ENCODE data around the gene LAMA5. TPM values are rescaled to one million over a fixed set of nuclear protein-coding genes. Genes with fewer than 3 reads are reported as not detected.

Gene LAMA5
- polyA plus RNA-seq, 12 donors: 43.3 to 663 (median 58.4) TPM

DNA sequence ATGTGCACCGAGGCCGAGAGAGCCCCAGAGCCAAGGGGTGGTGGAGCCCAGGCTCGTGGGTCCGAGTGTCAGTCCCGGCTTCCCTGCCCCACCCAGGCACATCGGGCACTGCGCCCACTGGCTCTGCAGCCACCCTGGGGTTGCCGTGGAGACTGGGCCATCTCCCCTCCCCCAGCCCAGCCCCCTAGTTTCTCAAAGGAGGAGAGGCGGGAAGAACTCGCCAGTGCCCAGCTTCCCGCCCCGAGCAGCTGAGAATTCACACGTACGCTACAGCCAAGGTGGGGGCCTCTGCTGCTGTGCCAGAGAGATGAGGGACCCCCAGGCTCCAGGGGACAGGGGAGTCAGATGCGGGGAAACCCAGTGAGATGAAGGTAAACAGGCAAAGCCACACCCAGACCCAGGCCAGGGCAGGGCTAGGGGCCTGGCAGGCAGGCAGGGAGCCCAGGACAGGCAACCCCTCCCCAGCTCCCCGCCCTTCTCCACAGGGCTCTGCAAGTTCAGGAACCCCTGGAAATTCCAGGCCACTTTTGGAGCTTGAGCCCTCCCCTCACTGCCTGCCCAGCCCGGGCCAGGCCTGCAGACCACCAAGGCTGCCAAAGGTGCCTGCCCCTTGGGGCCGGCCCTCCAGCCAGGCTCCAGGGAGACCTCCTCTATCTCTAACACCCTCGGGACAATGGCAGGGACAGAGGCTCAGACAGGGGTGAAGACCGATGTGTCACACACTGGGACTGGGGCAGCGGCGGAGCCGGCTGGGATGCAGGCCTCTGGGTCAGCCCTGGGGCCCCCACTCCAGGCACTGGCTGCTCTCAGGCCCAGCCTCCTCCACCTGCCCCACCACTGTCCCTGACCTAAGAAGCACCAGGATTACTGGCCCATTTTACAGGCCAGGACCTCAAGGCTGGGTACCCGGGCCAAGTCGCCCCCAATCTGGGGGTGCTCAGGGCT is 6.0 kb downstream of the LAMA5 start:
- DNase-seq: no peak

DNA sequence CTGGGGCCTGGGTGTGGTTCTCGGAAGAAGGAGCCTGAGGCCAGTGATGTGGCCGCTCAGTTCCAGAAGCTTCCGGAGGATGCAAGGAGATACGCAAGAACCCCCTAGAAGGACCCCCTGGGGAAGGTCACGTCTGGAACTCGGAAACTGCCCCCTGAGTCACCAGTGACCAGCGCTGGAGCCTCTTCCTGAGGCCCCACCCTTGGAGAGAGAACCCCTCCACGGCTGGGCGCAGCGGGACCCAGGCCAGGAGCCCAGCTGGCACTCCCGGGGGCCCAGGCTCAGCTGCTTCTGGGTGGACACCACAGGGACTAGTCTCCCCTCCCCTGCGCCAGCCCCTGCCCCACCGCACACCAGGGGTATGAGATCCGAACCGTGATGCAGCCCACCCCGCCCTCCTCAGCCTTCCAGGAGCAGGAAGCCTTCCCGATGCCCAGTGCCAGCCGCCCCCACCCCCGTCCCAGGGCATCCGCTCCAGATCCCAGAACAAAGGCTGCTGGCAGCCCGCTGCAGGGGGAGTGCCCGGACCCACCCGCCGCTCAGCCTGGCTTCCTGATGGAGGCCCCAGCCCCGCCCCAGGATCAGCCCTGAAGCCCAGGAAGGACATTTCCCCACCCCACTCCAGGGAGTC is 7.5 kb downstream of the LAMA5 start:
- no peak for DNase-seq

DNA sequence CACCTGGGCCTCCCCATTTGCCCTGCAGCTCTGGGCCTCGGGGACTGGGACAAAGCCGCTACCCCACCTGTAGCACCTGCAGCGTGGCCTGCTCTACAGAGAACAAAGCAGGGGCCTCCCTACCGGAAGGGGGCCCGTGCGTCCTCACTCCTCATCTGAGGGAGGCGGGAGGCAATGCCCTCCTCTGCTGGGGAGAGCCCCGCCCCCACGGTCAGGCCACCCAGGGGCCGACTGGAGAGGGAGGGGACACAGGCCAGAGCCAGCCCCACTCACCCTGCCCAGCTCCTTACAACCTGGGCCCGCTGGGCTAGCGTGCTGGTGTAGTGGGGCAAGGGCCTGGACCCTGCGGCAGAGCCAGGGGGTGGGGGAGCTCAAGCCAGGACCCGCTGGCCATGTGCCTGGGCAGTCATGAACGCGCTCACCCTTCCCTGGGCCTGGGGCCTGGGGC is 8.0 kb downstream of the LAMA5 start:
- DNase-seq: no peak

DNA sequence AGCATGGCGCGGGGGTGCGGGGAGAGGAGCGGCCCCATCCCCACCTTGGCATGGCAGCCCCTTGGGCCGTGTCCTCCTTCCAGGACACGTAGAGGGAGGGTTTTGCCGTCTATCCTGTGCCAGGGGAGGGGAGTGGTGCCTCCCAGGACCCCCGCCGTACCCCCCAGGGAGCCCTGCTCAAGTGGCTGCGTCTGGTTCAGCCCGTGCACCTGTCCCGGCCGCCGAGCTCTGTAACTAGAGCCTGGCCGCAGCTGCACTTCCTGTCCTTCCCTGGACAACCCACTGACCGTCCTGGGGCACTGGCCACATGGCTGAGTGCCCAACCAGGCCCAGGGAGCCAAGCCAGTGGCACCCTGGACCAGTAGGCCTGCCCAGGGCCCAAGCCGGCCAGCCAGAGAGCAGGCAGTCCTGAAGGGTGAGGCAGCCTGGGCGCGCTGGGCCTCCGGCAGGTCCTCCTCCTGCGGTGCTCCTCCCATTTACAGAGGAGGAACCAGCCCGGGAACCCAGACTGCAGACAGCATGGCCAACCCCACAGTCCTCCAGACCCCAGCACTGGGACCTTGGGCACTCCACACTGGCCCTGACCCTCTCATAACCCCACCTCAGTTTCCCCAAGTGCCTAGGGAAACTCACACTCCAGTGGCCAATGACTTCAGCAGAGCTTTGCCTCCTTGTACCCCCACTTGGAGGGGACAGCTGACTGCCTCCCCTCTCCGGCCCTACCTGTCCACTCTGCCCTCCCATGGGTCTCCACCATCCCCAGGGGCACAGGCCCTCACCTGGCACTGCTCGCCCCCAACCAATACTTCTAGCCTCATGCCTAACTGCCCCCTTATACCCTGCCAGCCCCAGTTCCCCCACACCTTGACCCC is 8.7 kb downstream of the LAMA5 start:
- no peak for DNase-seq

DNA sequence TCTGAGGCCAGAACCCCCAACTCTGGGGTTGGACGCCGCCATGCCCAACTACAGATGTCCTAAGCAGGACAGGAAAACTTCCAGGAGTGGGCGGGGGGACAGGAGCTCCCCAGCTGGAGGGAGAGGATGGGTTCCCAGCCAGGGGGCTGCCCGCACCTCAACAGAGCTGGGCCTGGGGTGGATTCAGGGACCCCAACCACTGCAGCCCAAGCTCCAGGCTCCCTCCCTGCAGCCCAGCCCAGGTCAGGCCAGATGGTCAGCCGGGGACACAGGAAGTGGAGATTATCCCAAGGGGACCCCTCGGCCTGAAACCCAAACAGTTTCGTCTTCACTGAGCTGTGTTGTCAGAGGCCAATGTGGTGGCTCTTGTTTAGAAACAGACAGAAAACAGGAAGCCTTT is 9.4 kb downstream of the LAMA5 start:
- no peak for DNase-seq

DNA sequence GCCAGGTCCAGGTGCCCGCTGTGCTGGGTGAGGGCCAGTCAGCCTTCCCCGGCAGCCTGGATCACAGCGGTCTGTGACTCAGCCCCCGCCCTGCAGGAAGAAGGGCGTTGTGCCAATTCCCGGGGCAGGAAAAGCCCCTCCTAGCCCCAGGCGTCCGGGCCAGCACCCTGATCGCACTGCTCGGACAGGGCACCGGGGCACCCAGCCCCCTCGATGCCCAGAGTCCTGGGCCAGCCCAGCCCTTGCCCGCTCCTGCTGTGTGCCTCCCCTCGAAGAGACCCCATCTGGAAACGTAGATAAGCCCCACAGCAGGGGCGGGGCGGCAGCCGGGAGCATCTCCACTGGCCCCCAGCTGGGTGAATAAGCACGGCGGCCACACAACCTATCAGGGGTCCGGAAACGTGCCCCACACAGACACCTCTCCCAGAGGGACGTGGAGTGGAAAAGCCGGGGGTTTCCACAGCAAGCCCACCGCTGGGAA is 9.9 kb downstream of the LAMA5 start:
- DNase-seq: no peak

DNA sequence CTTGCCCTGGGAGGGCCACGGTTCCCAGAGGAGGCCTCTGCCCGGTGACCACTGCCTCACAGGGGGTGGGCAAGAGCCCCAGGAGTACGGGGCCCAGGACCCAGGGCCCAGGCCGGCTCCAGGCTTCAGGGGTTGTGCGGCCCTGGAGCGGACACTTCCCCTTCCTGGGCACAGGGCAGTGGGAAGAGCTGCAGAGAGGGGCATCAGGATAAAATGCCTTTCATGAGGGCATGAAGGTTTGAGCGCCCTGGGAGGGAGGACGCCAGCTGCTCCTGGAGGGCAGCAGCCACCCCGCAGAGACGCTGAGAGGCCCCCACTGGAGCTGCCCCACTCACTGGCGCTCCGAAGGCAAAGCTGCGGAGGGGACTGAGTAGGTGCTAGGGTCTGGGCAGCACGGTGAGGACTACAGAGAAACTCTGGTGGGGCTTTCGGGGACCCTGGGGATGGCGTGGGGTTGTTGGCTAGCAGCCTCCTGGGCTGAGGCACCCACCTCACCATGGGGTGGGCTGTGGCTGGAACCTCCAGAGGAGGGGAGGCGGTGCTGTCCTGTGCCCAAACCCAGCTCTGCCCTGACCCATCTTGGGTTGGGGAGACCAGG is 10.4 kb downstream of the LAMA5 start:
- DNase-seq: no peak

DNA sequence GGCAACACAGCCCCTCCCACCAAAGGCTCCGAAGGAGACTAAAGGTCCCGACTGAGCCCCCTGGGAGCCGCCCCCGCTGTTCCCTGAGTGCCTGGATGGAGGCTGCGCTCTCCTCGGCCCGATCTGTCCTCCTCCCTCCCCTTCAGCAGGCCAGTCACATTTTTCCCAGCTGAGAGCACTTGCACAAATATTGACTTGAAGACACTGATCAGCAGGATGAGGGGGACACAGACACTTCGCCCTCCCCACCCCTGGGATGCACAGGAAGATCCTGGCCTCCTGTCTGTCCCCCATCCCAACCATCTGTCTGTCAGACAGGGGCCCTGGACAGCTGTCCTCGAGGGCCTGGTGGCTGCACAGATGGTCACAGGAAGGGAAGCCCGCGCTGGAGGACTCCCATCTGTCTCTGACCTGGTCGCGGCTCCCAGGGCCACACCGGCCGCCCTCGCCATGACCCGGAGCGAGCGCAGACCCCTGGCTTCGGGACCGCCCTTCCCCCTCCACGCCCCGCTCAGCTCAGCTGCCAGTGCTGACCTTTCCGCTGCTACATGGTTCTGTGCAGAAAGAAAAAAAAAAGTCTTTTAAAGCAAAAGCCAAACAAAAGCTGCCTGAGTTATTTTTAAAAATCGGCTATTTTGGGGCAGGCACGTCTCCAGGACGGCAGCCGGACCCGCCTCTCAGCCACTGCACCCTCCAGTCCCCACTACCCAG is 11.1 kb downstream of the LAMA5 start:
- no peak for DNase-seq

DNA sequence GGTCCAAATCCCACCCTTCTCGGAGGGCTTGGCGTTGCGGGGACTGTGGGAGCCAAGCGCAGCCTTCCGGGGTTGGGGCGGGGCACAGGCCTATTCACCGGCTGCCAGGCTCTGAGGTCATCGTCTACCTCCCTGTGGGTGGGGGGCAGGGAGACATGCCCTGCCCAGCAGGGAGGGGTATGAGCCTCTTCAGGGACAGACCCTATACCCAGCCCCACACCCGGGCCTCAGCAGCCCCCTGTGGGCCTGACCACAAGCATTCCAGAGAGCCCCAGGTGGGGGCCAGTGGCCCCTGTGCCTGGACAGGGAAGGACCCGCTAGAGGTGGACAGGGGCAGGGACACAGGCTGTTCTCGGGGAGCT is 11.6 kb downstream of the LAMA5 start:
- DNase-seq: no peak

DNA sequence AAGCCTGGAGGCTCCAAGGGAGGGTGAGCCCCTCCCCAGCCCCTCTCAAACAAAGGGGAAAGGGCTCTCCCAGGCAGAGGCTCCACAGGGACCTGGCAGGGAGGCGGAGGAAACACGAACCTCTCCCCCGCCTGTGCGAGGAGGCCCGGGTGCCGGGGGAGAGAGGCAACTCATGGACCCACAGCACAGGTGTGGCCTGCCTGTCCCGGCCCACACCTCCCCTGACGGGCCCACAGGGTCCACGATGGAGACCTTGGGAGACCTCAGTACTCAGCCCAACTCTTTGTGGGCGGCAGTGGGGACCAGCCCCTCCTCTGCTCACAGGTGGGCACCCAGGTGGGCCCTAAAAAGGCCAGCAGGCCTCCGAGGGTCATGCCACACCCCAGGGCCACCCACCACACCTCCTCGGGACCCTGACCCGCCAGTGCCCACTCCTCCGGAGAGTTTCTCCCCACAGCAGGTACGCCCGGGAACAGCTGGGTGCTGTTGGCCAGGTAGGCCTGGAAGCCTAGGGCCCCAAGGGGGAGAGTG is 12.2 kb downstream of the LAMA5 start:
- DNase-seq: no peak

DNA sequence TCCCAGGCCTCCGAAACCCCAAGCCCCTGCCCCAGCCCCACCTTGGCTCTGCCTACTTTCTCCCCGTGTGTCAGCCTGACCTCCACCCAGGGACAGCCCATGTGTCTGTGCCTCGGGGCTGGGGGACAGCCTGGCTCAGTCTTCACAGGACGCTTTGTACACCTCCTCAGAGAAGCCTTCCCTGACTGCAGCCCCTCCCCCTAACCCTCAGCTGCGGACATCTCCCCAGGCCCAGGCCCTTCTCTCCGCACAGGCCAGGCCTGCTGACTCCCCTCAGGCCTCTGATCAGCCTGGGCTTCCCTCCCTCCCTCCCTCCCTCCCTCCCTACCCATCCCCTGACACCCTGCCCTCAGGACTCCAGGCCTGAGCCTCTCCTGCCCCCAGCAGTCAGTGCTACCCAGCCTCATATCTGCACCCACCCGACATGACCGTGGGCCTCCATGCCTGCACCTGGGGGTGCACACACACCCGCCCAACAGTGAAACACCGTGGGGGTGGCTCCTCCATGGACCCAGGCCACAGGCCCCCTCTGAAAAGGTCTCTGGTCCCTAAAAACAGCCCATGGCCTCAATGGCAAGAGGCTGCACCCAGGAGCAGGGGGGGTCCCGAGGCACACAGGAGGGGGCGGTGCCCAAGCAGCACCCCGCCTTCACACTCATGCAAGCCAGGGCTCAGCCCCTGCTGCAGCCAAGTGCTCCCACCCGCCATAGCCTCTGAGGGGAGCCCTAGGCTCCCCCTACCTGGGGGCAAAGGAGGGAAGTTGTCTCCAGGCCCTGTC is 12.9 kb downstream of the LAMA5 start:
- no peak for DNase-seq

DNA sequence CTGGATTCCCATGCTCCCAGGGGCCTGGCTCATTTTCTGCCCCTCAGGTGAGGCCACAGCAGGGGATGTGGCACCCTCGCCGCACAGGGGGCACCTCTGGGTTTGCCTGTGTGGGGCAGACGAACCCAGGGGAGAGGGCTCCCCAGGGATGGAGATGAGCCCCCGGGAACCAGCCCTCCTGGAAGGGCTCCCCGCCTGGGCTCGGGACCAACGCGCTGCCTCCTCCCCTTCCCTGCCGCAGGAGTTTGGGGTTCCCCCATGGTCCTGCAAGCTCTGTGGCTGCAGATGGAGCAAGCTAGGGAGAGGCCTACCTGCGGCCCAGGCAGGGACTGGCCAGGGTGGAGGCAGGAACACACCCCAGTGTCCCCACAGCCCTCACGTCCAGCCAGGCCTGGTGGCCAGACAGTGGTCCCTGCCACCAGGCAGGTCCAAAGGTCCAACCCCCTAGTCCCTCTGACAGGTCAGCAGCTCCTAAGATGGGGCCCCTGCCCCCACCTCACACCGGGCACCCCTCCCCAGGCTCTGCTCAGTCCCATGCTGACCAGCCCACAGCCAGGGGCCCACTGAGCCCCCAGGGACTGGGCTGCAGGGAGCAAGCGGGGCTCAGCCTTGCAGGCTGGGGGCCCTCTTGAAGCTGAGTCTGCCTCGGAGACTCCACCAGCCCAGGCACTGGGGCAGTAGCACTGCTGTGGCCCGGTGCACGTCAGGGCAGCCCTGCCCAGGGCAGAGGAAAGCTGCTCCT is 13.7 kb downstream of the LAMA5 start:
- no peak for DNase-seq

DNA sequence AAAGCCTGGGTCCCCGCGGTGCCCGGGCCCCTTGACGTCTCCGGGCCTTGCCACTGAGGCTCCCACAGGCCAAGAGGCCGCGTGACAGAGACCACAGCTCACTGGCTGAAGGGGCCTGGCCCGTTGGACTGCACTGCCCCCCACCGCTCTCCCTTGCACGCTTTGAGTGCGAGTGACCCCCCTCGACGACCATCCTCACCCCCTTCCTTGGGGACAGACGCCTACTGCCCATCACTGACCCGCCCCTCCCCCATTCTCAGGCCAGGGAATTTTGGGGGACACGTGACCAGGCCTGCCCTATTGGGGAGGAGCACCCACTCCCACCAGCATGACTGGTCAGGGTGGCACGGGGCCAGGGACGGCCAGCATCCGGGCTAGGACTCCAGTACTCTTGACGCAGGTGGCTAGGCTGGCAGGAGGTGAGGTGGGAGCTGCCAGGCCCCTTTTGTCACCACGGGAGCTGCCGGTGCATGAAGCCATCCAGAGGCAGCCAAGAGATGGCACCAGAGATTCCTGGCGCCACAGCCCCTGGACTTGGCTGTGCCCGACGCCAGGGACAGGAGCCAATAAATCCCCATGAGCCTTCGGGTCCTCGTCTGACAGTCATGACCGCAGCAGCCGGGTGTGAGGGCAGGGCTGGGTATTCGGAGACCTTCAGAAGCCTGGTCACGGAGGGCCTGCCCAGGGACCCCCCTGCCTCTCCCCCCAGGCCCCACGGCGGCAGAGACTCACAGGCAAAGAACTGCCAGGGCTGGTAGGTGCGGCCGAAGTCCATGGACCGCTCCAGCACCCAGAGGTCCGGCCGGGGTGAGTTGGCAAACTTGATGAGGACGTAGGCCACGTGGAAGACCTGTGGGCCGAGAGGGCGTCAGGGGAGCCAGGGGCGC is 14.5 kb downstream of the LAMA5 start:
- DNase-seq: no peak

DNA sequence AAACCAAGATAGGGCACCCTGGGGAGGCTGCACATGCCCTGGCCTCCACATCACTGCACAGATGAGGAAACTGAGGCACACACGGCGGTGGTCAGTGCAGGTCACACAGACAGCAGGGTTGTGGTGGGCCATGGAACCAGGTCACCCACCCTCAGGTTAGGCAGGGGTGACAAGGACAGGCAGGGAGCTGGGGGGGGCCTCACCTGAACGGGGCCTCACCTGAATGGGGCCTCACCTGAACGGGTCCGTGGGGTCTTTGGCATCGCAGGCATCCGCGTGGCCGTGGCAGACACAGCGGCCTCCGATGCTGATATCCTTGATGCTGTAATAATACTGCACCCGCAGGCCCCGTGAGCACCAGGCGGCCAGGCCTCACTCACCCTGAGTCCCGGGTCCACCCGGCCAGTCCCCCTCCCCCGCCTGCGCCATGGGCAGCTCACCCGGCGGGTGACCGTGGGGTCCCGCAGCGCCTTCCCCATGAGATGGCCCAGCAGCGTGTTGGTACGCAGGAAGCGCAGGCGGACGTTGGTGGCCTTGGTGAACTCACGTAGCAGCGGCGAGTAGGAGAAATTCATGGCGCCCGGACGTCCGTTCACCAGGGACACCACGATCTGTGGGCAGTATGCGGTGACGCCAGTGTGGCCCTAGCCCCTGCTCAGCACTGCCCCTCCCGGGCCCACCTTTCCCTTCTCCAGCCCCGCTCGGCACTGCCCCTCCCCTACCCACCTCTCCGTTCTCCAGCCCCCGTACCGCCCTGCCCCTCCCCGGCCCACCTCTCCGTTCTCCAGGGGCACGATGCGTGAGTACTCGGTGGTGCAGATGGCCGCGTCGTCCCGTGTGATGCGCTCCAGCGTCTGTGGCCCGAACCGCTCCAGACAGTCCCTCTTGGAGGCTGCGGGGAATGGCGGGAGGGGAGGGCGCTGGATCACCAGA is 15.4 kb downstream of the LAMA5 start:
- DNase-seq: no peak

DNA sequence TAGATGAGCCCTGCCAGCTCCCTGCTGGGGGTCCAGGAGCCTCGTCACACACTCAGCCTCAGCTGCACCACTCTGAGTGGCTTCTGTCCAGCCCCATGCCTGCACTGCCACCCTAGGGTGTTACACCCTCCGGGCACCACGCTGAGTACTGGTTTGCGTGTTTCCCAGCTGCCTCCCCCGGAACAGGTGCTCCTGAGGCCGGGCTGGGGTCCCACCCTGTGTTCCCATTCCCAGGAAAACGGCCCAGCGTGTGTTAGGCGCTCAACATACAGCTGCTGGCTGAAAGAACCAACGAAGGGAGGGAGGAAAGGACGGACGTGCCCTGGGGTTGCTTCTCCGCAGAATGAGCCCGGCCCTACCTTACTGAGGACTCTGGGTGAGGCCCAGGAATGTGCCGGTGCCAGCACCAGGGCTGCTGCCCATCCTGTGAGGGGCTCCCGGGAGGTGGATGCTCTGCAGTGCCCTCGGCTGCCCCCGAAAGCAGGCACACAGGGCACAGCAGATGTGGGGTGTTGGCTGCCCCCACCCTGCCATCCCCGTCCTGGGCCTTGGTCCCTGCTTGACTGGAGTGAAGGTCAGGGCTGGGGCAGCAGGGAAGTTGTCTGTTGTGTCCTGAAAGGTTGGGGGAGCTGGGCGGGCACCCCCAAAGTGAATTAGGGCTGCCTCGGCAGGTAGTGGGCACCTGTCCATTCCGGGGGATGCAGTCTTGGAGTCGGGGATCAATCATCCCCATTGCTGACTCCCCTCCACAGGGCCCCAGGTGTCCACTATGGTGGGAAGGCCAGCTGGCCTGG is 16.3 kb downstream of the LAMA5 start:
- no peak for DNase-seq

DNA sequence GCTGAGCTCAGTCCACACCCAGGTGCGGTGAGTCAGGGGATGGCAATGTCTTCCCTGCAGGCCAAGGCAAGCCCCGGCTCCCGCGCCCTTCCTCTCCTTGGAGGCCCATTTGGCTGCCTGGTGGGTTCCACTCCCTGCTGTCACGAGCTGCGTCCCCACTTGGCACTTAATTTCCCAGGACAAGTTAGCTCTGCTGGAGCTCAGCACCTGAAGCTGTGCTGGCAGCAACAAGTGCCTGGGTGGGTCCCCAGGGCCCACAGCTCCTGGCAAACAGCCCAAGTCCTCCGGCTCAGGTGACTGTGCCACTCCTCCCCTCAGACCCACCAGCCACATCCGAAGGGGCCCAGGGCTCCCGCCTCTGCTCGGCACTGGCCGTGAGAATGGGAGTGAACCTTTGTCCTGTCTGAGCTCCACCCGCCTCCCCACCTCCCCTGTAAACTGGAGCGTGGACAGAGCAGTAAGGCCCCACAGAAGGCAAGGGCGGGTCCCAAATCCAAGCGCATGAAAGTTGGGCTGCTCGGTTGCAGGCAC is 16.9 kb downstream of the LAMA5 start:
- DNase-seq: no peak

Data from muscle of arm (tissue), 12 donors.